Upper lobe of left lung (tissue), 4 donors: Measurements from ENCODE around the gene DNAJC21.

Experiments
- EP300 ChIP-seq, 4 donors: sonication (generic); formaldehyde crosslinking; IDR thresholded peaks; one replicate each; pipeline ENCODE4 v1.5.1; 2017; ENCODE audit warnings: antibody characterized with exemption in 4 of 4, control low read depth in 2 of 4
- POLR2A ChIP-seq, 4 donors: fragments of 450-650 bp; IDR thresholded peaks; one replicate each; pipeline ENCODE4 v1.5.1; 2016 to 2017; ENCODE audit warnings: antibody characterized with exemption in 4 of 4, mild to moderate bottlenecking in 2 of 4
- TF ChIP-seq, protein P1 (sequence below), 6 experiments: fragments of 450-650 bp in 4 of 6; fragments of 200-600 bp in 2 of 6; sonication (generic) in 2 of 6; IDR thresholded peaks; one replicate each; pipeline ENCODE4 v1.5.1; 2016 to 2019; ENCODE audit warnings: antibody characterized with exemption in 6 of 6

DNA sequence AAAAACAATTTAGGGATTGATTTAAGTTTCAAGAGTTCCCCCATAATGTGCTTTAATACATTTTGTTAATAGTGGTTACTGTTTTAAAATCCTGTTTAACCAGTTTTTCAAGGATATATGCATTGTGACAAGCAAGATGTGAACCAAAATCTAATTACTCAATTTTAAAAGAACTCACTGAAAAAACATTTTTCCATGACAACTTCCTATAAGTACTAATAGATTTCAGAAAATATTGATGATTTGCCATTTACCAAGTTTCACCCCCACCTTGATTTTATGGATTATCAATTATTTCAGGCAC, 4.9 kb upstream of the DNAJC21 start:
- TF ChIP-seq, protein P1, sequence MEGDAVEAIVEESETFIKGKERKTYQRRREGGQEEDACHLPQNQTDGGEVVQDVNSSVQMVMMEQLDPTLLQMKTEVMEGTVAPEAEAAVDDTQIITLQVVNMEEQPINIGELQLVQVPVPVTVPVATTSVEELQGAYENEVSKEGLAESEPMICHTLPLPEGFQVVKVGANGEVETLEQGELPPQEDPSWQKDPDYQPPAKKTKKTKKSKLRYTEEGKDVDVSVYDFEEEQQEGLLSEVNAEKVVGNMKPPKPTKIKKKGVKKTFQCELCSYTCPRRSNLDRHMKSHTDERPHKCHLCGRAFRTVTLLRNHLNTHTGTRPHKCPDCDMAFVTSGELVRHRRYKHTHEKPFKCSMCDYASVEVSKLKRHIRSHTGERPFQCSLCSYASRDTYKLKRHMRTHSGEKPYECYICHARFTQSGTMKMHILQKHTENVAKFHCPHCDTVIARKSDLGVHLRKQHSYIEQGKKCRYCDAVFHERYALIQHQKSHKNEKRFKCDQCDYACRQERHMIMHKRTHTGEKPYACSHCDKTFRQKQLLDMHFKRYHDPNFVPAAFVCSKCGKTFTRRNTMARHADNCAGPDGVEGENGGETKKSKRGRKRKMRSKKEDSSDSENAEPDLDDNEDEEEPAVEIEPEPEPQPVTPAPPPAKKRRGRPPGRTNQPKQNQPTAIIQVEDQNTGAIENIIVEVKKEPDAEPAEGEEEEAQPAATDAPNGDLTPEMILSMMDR (IDR thresholded peaks at IDR 0.05) = no peak
- TF ChIP-seq EP300 (IDR thresholded peaks at IDR 0.05) (no peak), POLR2A (IDR thresholded peaks at IDR 0.05) (no peak)
